GM18858 (cell line): Measurements from ENCODE around the gene SOS2.
"Not testable (repeated sequence)": the region's sequence is repeated elsewhere in the genome, so short reads cannot be mapped to it uniquely, and the experiment has no call there.

Experiments used
- ATAC-seq: cut with Tn5 transposase; IDR thresholded peaks from one replicate; pipeline ENCODE4 v1.9.1; 2021; ENCODE audit not compliant: unreplicated experiment

The SOS2 gene

GRCh38 chr14:50086321-50086711 lies 145.1 kb downstream of the SOS2 start:
- ATAC-seq, result no peak

DNA sequence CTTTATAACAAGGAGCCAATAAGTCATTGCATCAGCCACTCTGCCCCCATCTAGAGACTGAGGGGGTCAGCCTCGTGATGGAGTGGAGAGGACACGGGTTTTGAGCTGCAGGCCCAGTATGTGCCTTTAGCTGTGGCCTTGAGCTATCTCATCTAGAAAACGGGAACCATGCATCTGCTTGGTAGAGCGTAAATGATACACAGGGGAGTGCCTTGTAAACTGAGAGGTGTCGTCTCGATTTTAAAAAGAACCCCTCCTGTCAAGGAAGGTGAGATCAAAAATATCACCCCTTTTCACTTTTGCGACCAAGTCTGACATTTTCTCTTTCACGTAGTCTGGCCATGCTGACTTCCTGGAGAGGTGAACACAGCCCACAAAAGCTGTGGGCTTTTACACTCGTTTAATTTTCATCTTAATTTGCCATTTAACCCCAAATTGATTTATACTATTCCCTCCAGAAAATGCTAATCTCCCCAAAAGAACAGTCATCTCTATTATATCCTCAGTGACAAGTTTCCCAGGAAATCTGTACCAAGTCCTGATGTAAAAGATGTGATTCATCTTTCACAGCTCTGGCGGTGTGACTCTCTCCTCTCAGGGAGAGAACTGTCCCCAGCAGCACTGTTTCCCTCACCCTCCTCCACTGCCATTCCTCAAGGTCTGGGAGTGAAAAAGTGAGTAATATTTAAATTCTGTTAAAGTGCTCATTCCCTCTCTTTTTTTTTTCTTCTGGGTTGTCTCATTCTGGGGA lies 145.6 kb downstream of the SOS2 start:
- ATAC-seq, result peak; percentile 47

DNA sequence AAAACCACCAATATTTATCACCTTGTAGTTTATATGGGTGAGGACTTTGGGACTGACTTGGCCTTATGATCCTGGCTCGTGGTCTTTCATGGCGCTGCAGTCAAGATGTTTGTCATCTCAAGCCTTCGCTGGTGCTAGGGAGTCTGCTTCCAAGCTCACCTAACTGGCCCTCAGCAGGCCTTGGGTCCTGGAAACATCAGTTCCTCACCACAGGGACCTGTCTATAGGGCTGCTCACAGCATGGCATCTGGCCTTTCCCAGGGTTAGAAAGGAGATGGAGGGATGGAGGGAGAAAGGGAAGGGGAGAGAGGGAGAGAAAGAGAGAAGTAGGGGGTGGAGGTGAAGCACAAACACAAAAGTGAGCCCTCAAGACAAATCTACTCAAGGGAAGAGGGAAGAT lies 146.7 kb downstream of the SOS2 start:
- no peak for ATAC-seq

DNA sequence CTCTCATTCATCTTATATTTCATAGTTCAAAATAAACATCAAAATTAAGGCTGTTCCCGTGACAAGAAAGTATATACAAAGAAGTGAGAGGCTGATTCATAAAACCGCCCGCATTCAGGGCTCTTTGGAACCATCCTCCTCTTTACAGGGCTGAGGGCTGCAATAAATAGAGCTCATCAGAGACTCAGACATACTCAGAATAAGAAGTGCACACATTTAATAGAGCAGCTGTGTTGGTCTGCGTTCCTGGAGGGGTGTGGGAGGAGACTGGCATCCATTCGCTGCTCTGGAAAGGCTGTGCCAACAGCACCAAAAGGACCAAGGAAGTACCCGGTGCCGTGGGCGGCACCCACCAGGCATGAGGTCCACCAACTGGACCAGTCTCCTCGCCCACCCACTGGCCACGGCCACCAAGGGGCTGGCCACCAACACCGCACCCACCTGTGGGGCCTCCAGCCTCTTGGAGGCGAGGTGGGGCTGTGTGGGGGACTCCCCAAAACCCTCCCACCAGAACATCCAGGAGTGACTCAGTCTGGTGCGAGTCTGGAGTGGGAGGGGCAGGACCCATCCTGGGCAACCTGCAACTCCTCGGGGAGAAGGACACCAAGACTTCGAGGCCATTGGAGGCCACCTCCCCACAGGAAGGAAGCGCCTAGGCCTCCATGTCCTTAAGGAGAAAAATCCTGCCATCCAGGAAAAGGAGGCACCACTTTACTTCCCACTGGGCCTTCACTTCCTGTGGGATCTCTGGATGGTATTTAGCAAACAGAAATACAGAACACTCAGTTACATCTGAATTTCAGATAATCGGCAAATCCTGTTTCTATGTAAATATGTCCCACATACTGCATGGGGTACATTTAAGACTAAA lies 147.7 kb downstream of the SOS2 start:
- ATAC-seq, result peak; percentile 24

- ATAC-seq, result peak; percentile 64
Measured at GRCh38 chr14:50082784-50083466, 148.5 kb downstream of the SOS2 start.

DNA sequence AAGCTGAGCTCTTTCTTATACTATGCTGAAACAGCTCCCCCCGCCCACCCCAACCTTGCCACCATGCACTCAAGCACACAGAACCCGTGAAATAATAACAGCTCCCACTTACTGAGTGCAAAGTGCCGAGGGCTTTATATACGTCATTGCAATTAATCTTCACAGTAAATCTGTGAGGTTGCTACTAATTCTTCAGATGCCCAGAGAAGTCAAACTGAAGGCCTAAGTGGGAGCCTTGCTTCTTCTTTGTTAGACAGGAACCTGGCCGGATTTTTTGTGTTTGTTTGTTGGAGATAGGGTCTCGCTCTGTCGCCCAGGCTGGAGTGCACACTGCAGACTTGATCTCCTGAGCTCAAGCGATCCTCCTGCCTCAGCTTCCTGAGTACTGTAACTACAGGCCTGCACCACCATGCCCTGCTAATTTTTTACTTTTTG lies 149.1 kb downstream of the SOS2 start:
- ATAC-seq, result no peak

DNA sequence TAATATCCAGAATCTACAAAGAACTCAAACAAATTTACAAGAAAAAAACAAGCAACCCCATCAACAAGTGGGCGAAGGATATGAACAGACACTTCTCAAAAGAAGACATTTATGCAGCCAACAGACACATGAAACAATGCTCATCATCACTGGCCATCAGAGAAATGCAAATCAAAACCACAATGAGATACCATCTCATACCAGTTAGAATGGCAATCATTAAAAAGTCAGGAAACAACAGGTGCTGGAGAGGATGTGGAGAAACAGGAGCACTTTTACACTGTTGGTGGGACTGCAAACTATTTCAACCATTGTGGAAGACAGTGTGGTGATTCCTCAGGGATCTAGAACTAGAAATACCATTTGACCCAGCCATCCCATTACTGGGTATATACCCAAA lies 152.3 kb downstream of the SOS2 start:
- ATAC-seq, result not testable (repeated sequence)

DNA sequence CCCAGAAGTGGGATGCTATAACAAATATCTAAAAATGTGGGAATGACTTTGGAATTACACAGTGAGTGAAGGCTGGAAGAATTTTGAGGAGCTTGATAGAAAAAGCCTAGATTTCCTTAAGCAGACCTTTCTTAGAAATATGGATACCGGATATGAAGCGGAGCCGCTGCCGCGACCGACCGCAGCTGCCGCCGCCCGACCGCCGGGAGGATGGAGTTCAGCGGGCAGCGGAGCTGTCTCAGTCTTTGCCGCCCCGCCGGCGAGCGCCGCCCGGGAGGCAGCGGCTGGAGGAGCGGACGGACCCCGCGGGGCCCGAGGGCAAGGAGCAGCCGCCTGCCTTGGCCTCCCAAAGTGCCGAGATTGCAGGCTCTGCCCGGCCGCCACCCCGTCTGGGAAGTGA lies 157.7 kb downstream of the SOS2 start:
- not testable (repeated sequence) for ATAC-seq

DNA sequence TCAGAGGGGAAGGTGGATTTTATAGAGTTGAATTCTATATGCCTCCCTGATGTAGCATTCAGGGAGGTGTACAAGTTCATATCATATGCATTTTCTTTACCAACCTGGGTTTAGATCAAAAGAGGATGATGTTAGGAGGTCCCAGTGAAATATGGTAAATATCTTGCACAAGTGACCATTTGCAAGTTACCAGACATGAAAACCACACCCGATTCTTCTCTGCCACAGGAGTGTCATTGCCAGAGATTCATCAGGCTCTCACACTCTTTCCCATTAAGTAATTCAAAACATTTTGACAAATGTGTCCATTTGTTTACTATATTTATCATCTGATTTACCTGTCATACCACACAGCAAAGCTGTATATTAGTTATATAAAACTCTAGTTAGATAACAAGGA lies 159.0 kb downstream of the SOS2 start:
- no peak for ATAC-seq

DNA sequence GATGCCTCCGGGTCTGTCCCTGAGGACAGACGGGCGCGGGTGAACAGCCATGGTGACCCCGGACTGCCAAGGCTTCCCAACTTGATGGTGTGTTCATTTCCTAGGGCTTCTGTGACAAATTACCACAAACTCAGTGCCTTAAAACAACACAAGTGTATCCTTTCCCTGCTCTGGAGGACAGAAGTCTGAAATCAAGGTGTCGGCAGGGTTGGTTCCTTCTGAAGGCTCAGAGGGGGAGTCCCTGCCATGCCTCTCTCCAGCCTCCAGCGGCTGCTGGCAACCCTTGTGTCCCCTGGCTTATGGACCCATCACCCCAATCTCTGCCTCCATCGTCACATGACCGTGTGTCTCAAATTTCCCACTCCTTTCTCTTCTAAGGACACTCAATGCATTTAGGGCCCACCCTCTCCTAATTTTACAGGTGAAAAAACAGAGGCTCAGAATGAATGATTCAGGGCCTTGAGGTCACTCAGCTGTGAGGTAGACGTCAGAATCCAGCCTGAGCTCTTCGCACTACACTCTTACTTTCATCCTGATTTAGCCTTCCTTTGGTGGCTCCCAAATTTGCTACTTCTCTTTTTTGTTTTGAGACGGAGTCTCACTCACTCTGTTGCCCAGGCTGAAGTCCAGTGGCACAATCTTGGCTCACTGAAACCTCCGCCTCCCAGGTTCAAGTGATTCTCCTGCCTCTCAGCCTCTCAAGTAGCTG lies 160.4 kb downstream of the SOS2 start:
- ATAC-seq, result no peak

DNA sequence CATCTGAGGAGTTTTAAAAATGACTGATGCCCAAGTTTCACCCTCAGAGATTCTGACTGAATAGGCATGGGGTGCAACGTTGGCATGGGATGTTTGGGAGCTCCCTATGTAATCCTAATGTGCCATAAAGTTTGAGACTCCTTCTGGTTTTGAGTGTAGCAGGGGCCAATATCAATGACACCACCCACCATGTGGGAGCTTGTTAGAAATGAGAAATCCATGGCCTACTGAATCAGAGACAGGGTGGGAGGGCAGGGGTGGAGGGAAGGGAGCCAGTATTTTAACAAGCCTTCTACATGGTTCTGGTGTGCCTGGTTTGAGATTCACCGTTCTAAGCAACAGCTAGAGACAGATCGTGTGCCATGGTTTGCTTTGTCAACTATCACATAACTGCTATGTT lies 161.1 kb downstream of the SOS2 start:
- no peak for ATAC-seq

DNA sequence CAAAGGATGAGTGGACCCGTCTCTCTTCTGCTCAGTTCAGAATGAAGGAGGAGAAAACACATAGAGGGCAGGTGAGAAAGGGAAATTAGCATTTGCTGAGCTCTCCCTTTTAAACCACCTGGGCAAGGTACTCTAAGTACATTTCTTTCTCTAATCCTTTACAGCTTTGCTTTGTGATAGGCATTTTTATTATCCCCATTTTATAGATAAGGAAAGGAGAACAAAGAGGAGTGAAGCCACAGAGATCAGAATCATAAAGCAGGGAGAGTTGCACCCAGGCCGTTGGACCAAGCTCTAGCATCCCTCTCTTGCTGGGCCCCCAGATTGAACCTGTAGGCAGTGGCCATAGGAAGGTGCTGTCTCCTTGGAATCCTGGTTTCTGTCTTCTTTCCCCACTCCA lies 162.1 kb downstream of the SOS2 start:
- ATAC-seq, result no peak

- ATAC-seq, result no peak
Measured at GRCh38 chr14:50068496-50068895, 162.9 kb downstream of the SOS2 start.

DNA sequence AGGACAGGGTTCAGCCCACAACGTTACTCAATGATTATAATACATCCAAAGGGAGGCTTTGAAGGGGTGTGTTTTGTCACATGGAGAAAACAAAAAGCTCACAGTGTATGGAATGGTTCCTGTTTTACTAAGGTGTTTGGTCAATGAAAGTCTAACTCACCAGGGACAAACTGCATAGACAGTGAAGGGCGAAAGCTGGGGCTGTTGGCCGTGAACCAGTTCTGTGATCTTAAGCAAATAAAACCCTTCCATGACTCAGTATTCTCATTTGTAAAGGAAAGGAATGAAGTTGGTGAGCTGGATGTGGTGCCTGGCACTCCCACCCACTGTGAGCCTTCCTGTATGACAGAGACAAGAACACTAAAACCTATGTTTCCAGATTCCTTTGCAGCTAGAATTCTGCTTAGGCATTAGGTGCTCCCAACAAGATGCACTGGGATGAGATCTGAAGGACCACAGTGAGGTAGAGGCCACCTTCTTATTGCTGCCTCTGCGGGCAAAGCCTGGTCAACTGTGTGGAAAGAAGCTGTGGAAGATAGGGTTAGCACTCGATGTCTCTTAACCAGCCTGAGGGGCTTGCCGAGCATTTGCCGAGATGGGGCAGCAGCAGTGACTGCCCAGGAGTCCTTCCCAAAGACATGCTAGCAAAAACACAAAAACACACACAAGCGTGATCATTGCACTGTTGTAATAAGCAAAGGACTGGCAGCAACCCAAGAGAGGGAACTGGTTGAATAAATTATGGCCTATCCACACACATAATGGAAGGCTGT lies 163.5 kb downstream of the SOS2 start:
- ATAC-seq, result no peak
